HG03039 (cell line): ENCODE results near the gene MYL5.
A peak's percentile ranks its signal among the peaks of the same experiment; 100 is the strongest.
"Not testable (repeated sequence)": the region's sequence is repeated elsewhere in the genome, so short reads cannot be mapped to it uniquely, and the experiment has no call there.

Experiments used
- ATAC-seq: cut with Tn5 transposase; IDR thresholded peaks from one replicate; pipeline ENCODE4 v1.9.1; 2021; ENCODE audit warnings: mild to moderate bottlenecking, moderate library complexity; ENCODE audit not compliant: unreplicated experiment

Gene MYL5, protein sequence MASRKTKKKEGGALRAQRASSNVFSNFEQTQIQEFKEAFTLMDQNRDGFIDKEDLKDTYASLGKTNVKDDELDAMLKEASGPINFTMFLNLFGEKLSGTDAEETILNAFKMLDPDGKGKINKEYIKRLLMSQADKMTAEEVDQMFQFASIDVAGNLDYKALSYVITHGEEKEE

DNA sequence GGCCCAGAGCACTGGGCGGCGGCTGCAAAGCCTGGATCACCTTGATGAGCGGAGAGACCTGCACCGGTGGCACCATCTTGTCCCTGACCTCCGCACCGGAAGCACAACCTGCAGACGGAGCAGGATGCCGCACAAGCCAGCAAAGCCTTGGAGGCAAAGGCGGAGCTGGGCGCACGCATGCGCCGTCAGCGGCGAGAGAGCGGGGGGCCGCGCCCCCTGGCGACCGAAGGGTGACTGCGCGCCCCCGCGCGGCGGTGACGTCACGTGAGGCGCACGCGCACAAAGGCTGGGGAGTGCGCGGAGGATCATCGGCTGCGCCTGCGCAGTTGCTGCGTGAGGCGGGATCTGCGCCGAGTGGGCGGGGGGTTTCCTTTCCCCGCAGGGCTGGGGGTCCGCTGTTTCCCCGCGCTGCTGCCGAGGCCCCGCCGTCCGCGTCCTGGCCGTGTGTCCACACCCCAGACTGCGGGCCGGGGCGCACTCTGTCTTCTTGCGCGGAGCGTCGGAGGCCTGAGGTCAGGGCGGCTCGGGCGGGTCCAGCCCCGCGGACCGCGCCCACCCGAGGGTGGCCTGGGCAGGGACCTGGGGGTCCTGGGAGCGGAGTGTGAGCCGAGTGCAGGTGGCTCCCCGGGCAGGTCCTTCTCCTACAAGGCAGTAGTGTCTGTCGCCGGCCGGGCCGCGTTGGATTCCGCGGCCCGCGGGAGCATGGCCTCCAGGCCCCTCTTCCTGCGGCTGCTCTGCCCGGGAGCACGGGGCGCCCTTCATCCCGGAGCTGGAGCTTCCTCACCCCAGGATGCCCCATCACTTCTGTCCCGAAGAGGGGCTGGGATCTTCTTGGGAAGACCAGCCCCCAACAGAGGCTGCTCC, at the start of gene MYL5, which contains the start of gene ATP5ME:
TSS of gene MYL5 (plus strand) at position 371 of the 864 bp plus-strand sequence. CDS start 3,485 bp downstream, outside the sequence.
TSS of gene ATP5ME (minus strand) at position 105 of the 864 bp plus-strand sequence. CDS start at position 76, 29 bp downstream.
- peak; percentile 67 for ATAC-seq

- ATAC-seq = no peak
These were observed 49.4 kb upstream of the MYL5 start, which contains the start of gene PDE6B for GRCh38 chr4:624705-625590. Gene PDE6B (plus strand): TSS chr4:625573. CDS start chr4:625627, 54 bp downstream.

- ATAC-seq = no peak
These were observed 48.6 kb upstream of the MYL5 start for GRCh38 chr4:625631-626161.

DNA sequence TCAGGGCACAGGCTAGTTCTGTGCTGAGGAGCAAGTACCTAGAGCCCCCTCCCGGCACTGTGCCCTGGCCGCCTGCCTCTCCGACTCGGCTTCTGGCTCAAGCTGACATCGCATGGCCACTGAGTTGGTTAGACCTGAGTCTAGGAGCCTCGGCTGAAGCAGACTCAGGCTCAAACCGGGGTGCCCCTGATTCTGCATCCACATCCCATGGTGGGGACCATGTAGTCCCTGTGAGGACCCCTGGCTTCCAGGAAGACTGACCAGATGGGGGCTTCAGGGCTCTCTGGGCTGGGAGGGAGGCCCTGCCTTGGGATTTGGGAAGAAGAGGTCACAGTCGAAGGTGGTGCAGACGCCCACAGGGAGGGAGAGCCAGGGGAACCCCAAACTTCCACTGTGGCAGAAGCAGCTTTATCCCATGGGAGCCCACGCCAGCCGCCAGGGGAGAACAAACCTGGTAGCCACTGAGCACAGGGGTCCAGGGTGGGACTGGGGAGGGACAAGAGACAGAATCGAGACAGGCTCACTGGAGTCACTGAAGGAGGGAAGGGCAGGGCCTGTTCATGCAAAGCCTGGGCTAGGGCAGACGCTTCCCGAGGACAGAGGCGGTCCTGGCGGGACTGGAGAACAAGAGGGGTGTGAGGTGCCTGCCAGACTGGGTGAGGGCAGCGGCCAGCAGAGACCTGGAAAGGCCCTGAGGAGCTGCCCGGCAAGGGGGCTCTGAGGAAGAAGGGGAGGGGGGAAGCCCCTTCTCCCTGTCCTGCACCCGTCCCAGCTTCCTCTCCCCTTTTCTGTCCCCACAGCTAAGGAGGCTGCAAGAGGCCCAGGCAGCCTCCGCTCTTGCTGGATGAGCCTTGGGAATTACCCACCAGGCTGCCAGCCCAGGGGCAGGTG, 47.9 kb upstream of the MYL5 start:
- no peak for ATAC-seq

DNA sequence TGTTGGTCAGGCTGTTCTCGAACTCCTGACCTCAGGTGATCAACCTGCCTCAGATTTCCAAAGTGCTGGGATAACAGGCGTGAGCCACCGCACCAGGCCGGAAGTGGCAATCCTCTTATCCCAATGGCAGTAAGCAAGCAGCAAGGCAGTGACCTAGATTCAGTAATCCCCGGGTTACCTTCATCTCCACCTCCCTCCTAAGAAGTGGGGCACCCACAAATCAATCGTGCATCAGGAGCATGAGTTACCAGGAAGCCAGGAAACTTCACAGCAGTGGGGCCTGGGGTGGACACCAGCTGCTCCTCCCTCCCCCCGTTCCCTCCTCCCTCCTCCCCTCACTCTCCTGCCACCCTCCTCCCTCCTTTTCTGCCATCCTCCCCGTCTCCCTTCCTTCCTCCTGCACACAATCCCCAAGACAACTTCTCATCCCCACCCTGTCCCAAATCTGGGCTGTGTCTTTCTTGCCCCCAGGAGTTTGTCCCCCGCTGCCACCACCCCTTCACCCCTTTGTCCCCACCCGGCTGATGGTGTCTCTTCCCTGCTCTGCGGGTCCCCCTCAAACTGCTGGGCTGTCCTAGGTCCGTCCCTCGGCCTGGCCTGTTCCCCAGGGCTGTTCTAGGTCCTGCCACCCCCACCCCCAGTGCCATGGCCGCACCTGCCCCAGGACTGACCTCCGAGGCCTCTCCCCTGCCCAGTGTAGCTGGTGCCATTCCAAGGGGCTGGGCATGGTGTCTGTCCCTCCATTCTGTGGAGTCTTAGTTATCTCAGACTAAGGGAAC, 46.8 kb upstream of the MYL5 start:
- ATAC-seq = no peak

DNA sequence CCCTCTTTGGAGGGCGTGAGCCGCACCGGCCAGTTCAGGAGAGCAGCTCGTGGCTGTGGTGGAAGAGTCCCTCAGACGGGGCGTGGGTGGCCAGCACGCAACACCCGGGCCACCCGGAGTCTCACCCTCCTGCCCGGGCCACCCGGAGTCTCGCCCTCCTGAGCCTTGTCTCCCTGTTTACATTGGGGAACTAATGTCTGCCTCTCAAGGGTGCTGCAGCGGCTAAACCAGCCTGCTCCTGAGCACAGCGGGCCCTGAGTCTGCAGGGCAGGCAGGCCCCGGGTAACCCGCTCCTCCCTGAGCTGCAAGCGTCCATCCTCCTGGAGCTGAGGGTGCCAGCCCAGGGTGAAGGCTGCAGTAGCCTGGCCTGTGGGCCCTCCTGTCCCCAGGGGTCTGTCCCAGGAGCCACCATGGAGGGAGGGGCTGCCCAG, 46.0 kb upstream of the MYL5 start:
- no peak for ATAC-seq

- no peak for ATAC-seq
These were observed 45.3 kb upstream of the MYL5 start for GRCh38 chr4:628821-629635.

GRCh38 chr4:629636-629914, 44.8 kb upstream of the MYL5 start:
- no peak for ATAC-seq

GRCh38 chr4:629915-630641, 44.3 kb upstream of the MYL5 start:
- no peak for ATAC-seq

DNA sequence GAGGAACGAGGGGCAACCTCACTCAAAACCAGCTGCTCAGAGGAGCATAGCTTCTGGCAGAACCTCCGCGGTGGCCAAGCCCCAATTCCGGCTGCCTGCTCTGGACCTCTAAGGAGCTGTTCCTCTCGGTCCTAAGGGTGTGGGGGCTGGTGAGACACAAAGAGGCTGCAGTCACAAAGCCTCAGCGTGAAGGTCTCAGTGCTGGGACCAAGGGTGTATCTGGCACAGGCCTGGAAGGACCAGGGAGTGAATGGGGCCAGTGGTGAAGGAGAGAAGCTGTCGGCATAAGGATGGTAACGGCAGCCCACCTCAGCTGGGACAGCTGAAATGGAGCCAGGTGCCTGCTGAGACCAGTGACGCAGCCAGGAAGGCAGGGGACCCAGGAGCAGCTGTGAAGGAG, 43.7 kb upstream of the MYL5 start:
- no peak for ATAC-seq

GRCh38 chr4:632196-632790, 42.0 kb upstream of the MYL5 start:
- no peak for ATAC-seq

- no peak for ATAC-seq
These were observed 41.4 kb upstream of the MYL5 start for GRCh38 chr4:632926-633325.

- no peak for ATAC-seq
These were observed 40.9 kb upstream of the MYL5 start for GRCh38 chr4:633406-633805.

DNA sequence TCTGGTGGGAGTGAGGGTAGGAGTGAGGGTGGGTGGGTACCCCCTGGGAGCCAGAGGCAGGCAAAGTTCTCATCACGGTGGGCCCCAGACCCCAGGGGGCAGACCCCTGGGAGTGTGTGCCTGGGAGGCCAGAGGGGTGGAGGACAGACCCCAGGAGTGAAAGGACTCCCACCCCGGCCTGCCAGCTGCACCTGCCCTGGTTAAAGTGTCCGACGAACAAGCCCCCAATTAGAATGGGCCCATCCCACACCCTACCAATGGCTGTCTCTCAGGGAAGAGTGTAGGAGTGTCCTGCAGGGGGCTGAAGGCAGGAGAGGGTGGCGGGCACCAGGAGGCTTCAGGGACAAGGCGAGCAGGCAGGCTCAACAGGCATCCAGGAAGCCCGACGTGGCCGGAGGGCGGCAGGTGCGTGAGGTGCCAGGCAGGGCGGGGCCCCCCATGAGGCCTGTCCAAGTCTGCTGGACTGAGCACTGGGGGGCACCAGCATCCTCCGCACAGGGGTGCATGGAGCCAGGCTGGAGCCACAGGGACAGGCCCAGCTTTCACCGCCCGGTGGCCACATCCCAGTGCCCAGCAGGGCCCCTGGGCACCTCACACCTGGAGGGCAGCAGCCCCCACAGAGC, 40.3 kb upstream of the MYL5 start:
- no peak for ATAC-seq

GRCh38 chr4:634599-634985, 39.8 kb upstream of the MYL5 start:
- ATAC-seq = no peak

DNA sequence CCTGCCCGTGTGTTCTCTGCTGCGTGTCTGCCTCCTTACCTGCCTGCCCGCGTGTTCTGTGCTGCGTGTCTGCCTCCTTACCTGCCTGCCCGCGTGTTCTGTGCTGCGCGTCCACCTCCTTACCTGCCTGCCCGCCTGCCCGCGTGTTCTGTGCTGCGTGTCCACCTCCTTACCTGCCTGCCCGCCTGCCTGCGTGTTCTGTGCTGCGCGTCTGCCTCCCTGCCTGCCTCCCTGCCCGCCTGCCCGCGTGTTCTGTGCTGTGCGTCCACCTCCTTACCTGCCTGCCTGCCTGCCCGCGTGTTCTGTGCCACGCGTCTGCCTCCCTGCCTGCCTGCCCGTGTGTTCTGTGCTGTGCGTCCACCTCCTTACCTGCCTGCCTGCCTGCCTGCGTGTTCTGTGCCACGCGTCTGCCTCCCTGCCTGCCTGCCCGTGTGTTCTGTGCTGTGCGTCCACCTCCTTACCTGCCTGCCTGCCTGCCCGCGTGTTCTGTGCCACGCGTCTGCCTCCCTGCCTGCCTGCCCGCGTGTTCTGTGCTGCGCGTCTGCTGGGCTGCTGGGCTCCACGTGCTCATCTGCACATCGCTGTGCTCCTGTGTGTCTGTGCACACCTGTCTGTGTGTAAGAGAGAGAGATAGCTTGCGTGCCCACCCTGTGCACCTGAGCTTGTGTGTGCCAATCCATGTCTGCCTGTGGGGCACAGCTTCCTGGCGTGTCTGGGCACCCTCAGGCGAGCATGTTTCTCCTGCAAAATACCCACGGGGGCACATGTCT, 39.1 kb upstream of the MYL5 start:
- not testable (repeated sequence) for ATAC-seq
